ENCODE measurements around the gene HSPB8.
"Not testable (repeated sequence)": the region's sequence is repeated elsewhere in the genome, so short reads cannot be mapped to it uniquely, and the experiment has no call there.

HSPB8 gene

GRCh38 chr12:119204671-119205285, 26.0 kb downstream of the HSPB8 start:
- DNase-seq (ENCODE audit: low read depth in 2 of 2), result no peak

DNA sequence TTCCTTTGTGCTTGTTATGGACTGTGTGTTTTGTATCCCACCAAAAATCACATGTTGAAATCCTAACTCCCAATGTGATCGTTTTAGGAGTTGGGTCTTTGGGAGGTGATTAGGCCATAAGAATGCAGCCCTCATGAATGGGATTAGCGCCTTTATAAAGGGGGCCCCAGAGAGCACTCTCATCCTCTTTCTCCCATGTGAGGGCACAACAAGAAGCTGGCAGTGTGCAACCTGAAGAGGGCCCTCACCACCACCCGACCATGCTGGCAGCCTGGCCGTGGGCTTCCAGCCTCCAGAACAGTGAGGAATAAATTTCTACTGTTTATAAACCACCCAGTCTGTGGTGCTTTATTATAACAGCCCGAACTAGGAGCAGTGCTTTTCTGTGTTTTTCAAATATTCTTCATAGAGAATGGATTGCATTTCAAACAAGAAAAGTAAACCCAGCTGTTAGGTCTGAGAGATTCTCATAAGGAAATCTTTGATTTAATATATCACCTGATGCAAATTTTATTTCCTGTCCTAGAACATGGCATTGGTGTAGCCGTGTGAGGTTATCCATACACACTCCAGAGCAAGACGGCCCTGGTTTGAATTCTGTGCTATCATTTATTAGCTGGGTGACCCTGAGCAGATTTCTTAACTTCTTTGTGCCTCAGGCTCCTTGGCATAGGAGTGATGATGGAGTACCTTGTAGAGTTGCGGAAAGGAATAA, 27.8 kb downstream of the HSPB8 start:
- DNase-seq (ENCODE audit: low read depth in 2 of 2), result no peak

- DNase-seq (ENCODE audit: low read depth in 2 of 2), result no peak
Observed at GRCh38 chr12:119207063-119207560, 28.4 kb downstream of the HSPB8 start.

DNA sequence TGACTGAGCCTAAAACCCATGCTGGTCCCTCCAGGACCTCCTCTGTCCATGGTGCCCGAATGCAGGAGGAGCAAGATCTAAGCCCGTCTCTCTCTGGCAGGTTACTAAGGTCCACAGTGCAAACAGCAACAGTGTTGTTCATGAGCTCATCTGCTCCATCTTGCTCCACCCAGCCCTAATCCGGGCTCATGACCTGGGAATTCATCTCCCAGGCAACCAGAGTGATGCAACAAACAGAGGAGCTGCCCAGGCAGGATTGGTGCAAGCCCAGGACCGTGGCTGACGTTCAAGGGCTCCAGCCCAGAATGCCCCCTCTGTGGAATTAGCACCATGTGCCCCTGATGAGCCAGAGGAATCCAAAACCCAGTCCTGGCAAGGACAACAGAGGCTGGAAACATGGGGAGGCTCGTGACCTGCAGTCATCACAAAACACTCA, 29.9 kb downstream of the HSPB8 start:
- DNase-seq (ENCODE audit: low read depth in 2 of 2), result no peak

DNA sequence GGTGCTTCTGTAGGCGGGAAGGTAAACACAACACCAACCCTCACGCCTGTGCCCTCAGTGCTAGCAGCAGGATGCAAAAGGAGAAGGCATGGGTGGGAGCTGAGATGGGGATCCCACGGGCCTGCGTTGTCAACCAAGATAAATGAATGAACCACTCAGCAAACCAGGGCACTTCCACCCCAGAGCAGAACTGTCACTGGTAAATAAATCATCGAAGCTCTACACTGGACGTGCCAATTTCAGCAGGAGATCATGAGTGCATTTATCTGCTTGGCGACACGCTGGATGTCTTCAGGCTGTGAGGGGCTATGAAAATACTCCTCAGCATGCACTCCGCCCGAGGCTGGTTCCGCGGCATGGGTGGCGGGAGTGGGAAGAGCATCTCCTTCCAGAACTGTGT, 33.2 kb downstream of the HSPB8 start:
- no peak for DNase-seq (ENCODE audit: low read depth in 2 of 2)

GRCh38 chr12:119216084-119216483, 37.4 kb downstream of the HSPB8 start:
- DNase-seq (ENCODE audit: low read depth in 2 of 2), result no peak

- not testable (repeated sequence) for DNase-seq (ENCODE audit: low read depth in 2 of 2)
Observed at GRCh38 chr12:119218875-119219274, 40.1 kb downstream of the HSPB8 start.

GRCh38 chr12:119222222-119222951, 43.7 kb downstream of the HSPB8 start:
- DNase-seq (ENCODE audit: low read depth in 2 of 2), result no peak

- no peak for DNase-seq (ENCODE audit: low read depth in 2 of 2)
Observed at GRCh38 chr12:119225454-119225853, 46.7 kb downstream of the HSPB8 start.

DNA sequence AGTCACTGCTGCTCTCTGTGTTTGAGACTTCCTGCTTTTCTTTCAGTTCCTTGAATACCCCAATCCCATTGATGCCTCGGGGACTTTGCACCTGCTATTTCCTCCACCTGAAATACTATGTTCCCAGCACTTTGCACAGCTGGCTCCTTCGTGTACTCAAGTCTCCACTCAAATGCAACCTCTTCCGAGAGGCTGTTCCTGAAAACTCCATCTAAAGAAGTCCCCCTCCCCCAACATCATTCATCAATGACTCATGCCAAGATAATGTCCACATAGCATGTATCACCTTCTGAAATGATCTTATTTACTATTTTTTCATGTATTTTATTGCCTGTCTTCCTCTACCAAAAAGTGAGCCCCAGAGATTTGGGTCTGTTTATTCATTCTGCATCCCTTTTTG, 48.6 kb downstream of the HSPB8 start:
- no peak for DNase-seq (ENCODE audit: low read depth in 2 of 2)

DNA sequence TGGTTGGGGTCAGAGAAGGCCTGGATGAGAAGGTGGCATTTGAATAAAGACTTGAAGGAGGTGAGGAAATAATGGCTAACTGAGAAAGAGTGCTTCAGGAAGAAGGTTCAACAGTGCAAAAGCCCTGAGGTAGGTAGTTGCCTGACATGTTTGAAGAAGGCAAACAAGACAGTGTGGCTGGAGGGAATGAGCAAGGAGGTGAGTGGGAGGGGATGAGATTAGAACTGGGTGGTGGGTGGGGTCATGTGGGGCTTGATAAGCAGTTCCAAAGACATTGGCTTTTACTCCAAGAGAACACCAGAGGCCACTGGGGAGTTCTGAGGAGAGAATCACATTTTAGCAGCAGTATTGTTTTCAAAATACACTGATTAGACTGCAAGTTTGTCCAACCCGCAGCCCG, 50.5 kb downstream of the HSPB8 start:
- no peak for DNase-seq (ENCODE audit: low read depth in 2 of 2)

DNA sequence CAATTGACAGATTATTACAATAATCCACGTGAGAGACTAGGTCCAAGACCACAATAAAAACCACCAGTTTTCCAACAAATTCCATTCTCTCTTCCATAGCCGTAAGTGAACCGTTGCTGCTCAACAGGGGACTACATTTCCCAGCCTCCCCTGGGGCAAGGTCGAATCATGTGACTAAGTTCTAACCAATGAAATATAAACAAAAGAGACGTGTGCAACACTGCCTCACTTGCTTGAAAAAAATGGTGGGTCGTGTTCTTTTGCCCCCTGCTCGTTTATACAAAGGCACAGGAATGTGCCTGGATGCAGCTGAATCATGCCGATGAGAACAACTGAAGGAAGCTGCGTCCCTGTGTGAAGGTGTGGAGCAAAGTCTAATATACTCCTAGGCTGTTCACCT, 51.1 kb downstream of the HSPB8 start:
- no peak for DNase-seq (ENCODE audit: low read depth in 2 of 2)

DNA sequence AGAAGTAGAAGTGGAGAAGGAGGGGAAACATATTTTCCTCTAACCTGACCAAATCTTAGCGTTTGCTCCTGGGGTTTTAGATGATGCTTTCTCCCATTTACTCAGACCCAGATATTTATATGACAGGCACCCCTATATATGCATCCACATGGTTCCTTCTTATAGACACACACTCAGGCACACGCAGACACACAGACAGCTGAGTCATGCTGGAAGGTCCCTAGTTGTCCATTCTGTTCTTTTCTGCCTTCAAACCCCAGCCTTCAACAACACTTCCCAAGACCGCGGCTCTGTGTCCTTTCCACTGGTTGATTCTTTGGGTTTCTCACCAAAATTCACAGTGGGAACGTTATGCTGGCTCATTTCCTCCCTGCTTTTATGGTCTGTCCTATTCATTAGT, 52.1 kb downstream of the HSPB8 start:
- no peak for DNase-seq (ENCODE audit: low read depth in 2 of 2)

GRCh38 chr12:119231774-119232173, 53.0 kb downstream of the HSPB8 start:
- DNase-seq (ENCODE audit: low read depth in 2 of 2), result no peak

GRCh38 chr12:119235197-119235751, 56.5 kb downstream of the HSPB8 start:
- no peak for DNase-seq (ENCODE audit: low read depth in 2 of 2)

GRCh38 chr12:119236372-119236771, 57.6 kb downstream of the HSPB8 start:
- DNase-seq (ENCODE audit: low read depth in 2 of 2), result no peak

- DNase-seq (ENCODE audit: low read depth in 2 of 2), result no peak
Observed at GRCh38 chr12:119239040-119239439, 60.3 kb downstream of the HSPB8 start.

- DNase-seq (ENCODE audit: low read depth in 2 of 2), result no peak
Observed at GRCh38 chr12:119241049-119241448, 62.3 kb downstream of the HSPB8 start.

- no peak for DNase-seq (ENCODE audit: low read depth in 2 of 2)
Observed at GRCh38 chr12:119241580-119242169, 62.9 kb downstream of the HSPB8 start.

Measured in fibroblast of skin of left quadriceps (primary cell).